Gastroesophageal sphincter (tissue), 3 donors: ENCODE measurements around the gene KIF26B.

Experiments used
- EP300 ChIP-seq: sonication (generic); formaldehyde crosslinking; IDR thresholded peaks from one replicate; pipeline ENCODE4 v1.6.1; 2017; ENCODE audit warnings: antibody characterized with exemption, mild to moderate bottlenecking
- POLR2A ChIP-seq, 2 donors: fragments of 450-650 bp; IDR thresholded peaks; one replicate each; pipeline ENCODE4 v1.6.1; 2017; ENCODE audit warnings: antibody characterized with exemption in 2 of 2, mild to moderate bottlenecking in 2 of 2, moderate library complexity in 1 of 2
- POLR2AphosphoS5 ChIP-seq: sonication (generic); formaldehyde crosslinking; IDR thresholded peaks from one replicate; pipeline ENCODE4 v1.6.1; 2017; ENCODE audit warnings: antibody characterized with exemption
- TF ChIP-seq, protein P1 (sequence below), 4 experiments: fragments of 200-600 bp in 2 of 4; fragments of 450-650 bp in 2 of 4; sonication (generic) in 1 of 4; IDR thresholded peaks; one replicate each; pipeline ENCODE4 v1.5.1; 2017 to 2019; ENCODE audit warnings: antibody characterized with exemption in 4 of 4, mild to moderate bottlenecking in 2 of 4, moderate library complexity in 2 of 4

DNA sequence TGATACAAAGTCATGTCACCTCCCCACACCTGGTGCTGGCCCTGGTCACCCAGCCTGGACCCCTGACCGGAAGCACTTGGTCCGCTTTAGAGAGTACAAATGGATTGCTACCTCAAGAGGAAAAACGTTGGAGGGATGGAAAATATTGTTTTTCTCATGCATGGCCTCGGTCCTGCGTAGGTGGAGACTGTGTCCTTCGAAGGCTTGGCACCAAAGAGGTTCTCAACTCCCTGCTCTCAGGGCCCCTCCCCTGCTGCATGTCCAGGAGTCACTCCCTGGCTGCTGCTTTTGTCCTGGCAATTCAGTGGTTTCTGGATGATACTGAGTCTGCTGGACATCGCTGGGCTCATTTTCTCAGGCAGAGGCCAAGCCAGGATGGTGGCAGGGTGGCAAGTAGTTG lies 529.8 kb downstream of the KIF26B start:
- TF ChIP-seq, protein P1, sequence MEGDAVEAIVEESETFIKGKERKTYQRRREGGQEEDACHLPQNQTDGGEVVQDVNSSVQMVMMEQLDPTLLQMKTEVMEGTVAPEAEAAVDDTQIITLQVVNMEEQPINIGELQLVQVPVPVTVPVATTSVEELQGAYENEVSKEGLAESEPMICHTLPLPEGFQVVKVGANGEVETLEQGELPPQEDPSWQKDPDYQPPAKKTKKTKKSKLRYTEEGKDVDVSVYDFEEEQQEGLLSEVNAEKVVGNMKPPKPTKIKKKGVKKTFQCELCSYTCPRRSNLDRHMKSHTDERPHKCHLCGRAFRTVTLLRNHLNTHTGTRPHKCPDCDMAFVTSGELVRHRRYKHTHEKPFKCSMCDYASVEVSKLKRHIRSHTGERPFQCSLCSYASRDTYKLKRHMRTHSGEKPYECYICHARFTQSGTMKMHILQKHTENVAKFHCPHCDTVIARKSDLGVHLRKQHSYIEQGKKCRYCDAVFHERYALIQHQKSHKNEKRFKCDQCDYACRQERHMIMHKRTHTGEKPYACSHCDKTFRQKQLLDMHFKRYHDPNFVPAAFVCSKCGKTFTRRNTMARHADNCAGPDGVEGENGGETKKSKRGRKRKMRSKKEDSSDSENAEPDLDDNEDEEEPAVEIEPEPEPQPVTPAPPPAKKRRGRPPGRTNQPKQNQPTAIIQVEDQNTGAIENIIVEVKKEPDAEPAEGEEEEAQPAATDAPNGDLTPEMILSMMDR (IDR thresholded peaks at IDR 0.05), result no peak
- TF ChIP-seq EP300, result no peak
- TF ChIP-seq POLR2A (IDR thresholded peaks at IDR 0.05), result no peak
- no peak for TF ChIP-seq POLR2AphosphoS5
